Upper lobe of left lung (tissue), 4 donors: ENCODE measurements around the gene HIC1.

ENCODE experiments used
- CTCF ChIP-seq, 6 experiments: fragments of 450-650 bp in 4 of 6; fragments of 200-600 bp in 2 of 6; sonication (generic) in 2 of 6; IDR thresholded peaks; one replicate each; pipeline ENCODE4 v1.5.1; 2016 to 2019; ENCODE audit warnings: antibody characterized with exemption in 6 of 6
- EP300 ChIP-seq, 4 donors: sonication (generic); formaldehyde crosslinking; IDR thresholded peaks; one replicate each; pipeline ENCODE4 v1.5.1; 2017; ENCODE audit warnings: antibody characterized with exemption in 4 of 4, control low read depth in 2 of 4
- POLR2AphosphoS5 ChIP-seq, 2 donors: sonication (generic); formaldehyde crosslinking; IDR thresholded peaks; one replicate each; pipeline ENCODE4 v1.5.1; 2017; ENCODE audit warnings: antibody characterized with exemption in 2 of 2

DNA sequence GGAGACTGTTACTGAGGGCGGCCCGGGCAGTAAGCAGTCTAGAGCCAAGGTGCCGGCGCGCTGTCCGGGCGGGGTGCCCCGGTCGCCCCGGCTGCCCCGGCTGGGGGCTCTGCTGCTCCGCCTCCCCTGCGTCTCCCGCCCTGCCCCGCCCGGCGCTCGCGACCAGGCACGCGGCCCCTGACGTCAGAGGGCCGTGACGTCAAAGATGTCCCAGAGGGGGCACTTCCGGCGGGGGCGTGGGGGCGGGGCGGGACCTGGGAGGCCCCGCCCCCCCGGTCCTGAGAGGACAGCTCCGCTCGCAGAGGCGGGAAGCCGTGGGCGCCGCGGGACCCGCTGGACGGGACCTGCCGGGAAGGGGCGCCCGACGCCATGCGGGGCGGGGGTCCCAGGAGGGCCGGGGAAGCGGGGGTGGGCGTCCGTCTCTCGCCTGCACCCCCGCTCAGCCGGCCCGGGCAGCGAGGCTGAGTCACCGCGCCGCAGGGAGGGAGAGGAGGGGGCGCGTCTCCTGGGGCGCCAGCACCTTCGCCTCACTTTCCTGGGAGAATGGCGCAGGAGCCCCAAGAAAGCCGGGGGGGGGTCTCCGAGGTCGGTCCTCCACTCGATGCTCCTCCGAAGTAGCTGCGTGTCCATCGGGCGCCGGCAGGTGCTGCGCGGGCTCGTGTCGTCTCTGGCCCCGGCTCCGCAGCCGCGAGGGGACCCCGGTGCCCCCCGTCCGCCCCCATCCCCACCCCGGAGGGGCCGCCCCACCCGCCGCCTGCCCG lies 4.4 kb upstream of the HIC1 start:
- no peak for TF ChIP-seq EP300 (IDR thresholded peaks at IDR 0.05)
- TF ChIP-seq CTCF (IDR thresholded peaks at IDR 0.05) = peak in 1 of 6 experiments; percentile 4
- TF ChIP-seq POLR2AphosphoS5 (IDR thresholded peaks at IDR 0.05) = no peak
